GM10266 (cell line): ENCODE results near the gene AHNAK2.
A peak's percentile ranks its signal among the peaks of the same experiment; 100 is the strongest.

Experiments
- DNase-seq: peaks from one replicate; pipeline ENCODE4 v3.0.0; 2012; ENCODE audit errors: extremely low spot score
- CTCF ChIP-seq: IDR thresholded peaks from 2 replicates; pipeline ENCODE4 v1.5.1; 2012; ENCODE audit warnings: mild to moderate bottlenecking, low read depth; ENCODE audit not compliant: control insufficient read depth, insufficient read depth; ENCODE audit errors: missing control alignments

AHNAK2 gene

GRCh38 chr14:104937694-104938365 is 40.3 kb downstream of the AHNAK2 start:
- TF ChIP-seq CTCF: no peak
- DNase-seq: no peak

GRCh38 chr14:104937161-104937560 is 41.0 kb downstream of the AHNAK2 start:
- DNase-seq: no peak
- TF ChIP-seq CTCF: no peak

GRCh38 chr14:104936361-104937155 is 41.6 kb downstream of the AHNAK2 start:
- DNase-seq: peak; percentile 26
- TF ChIP-seq CTCF: peak; percentile 16

GRCh38 chr14:104935955-104936354 is 42.2 kb downstream of the AHNAK2 start:
- no peak for DNase-seq
- TF ChIP-seq CTCF: no peak

- peak; percentile 6 for DNase-seq
- TF ChIP-seq CTCF: no peak
These were observed 43.0 kb downstream of the AHNAK2 start for GRCh38 chr14:104935026-104935650.

- no peak for DNase-seq
- no peak for TF ChIP-seq CTCF
These were observed 44.1 kb downstream of the AHNAK2 start for GRCh38 chr14:104933746-104934733.
